GM18498 (cell line): ENCODE data around the gene PDZK1IP1.
"Not testable (repeated sequence)": the region's sequence is repeated elsewhere in the genome, so short reads cannot be mapped to it uniquely, and the experiment has no call there.

Source experiments
- ATAC-seq: cut with Tn5 transposase; IDR thresholded peaks from one replicate; pipeline ENCODE4 v1.9.1; 2021; ENCODE audit warnings: mild to moderate bottlenecking, moderate library complexity; ENCODE audit not compliant: unreplicated experiment

PDZK1IP1 gene

GRCh38 chr1:47181955-47182675, 7.7 kb downstream of the PDZK1IP1 start:
- ATAC-seq = no peak

- ATAC-seq = no peak
Observed at GRCh38 chr1:47181095-47181954, 8.5 kb downstream of the PDZK1IP1 start.

GRCh38 chr1:47180603-47181094, 9.2 kb downstream of the PDZK1IP1 start:
- ATAC-seq = no peak

DNA sequence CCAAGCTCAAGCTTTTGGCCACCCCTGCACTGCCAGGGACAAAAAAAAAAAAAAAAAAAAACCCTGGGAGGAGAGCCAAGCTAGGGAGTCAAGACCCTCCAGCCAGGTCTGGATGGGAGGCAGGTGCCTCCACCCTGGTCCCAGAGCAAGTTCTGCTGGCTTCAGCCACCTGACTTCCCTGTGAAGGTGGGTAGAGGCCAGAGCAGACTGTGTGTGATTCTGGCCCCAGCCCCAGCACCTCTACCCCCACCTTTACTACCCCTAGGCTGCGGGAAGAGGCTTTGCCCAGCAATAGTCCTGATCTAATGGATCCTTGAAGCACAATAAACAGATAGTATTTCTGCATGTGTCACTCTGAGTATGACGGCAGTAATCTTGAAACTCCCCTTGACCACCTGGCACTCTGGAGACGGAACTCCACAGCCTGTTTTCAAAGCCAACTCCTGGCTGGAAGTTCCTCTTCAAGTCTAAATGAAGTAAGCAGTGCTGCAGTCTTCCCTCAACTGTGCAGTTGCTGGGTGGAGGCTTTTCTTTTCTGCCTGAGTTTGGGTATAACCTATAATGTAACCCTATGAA, 9.8 kb downstream of the PDZK1IP1 start:
- ATAC-seq = no peak

- ATAC-seq = peak; percentile 86
Observed at GRCh38 chr1:47179017-47179987, 10.5 kb downstream of the PDZK1IP1 start.

DNA sequence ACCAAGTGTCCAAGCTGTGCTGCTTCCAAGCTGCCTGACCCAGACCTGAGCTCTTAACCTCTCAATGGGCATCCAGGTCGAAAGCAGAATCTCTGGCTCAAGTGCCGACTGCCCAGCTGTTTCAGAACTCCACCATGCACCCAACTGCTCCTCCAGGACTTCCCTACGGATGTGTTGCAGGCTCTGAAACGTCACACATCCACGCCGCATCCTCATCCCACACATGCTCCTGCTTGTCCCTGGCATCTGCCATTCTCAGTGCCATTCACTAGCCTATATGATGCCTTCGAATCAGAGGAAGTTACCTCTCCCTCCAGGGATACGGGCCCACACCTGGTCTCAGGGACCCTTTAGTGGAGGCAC, 11.2 kb downstream of the PDZK1IP1 start:
- ATAC-seq = no peak

DNA sequence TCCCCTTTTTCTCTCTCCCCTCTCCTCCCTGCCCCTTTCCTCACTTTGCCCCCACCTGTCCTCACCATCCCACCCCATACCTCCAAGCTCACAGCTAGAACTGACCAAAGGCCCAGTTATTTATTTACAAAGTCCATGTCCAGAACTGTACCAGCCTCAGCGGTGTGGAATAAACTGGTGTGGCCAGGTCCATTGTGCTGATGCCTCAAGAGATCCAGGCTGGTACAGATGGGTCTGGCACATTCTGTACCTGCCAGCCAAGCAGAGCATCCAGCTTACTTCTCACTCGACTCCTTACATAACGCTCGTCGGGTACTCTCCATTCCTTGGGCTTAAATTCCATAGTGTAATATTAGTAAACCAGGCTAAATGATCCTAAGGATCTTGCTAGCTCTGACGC, 11.8 kb downstream of the PDZK1IP1 start:
- no peak for ATAC-seq

DNA sequence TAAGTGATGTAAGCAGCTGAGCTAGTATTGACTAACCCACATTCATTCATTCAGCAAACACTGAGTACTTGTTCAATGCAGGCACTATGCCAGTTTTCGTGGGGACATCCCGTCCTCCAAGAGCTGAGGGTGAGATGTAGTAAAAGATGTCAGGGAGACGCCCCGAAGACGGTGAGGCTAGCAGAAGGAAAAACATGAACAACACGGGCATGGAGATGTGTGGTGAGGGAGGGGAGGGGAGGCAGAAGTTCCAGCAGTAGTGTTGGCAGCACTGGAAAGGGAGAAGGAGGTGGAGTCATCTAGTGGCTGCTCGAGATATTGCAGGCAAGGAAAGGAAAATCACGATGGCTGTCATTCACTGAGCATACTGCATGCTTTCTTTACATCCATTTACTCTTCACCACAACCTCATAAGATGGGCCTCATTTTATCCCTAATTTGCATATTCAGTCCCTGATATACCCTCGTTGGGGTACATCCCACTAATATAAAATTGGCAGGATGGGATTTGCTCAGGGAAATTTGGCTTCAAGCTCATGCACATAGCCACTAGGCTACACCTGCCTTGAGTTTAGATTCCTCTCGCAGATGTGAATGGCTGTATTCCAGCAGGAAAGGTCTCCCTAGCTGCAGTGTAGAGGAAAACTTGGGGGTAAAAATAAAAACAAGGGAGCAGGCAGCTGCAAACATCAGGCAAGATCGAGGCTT, 14.5 kb downstream of the PDZK1IP1 start:
- peak; percentile 47 for ATAC-seq

DNA sequence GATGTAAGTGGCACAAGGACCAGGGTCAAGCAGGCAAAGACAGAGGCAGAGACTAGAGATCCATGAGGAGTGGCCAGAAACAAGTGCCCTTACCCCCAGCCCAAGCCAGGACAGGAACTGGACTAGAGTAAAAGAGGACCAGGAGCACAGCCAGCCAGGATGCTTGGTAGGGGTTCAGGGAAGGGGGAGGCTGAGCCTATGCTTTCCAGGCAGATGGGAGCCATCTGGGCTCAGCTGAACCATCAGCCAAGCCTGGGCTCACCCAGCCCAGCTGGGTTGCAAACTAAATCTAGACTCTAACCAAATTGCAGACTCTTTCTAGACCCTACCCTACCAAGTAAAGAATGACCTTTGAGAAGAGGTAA, 15.2 kb downstream of the PDZK1IP1 start:
- ATAC-seq = no peak

DNA sequence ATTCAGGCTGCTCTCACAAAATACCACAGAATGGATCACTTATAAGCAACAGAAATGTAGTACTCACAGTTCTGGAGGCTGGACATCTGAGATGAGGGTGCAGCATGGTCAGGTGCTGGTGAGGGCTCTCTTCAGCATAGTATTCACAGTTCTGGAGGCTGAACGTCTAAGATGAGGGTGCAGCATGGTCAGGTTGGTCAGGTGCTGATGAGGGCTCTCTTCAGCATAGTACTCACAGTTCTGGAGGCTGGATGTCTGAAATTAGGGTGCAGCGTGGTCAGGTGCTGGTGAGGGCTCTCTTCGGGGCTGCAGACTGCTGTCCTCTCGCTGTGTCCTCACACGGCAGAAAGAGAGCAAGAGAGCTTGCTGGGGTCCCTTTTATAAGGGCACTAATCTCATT, 17.1 kb downstream of the PDZK1IP1 start:
- ATAC-seq = no peak

GRCh38 chr1:47164552-47164951, 25.3 kb downstream of the PDZK1IP1 start:
- no peak for ATAC-seq

DNA sequence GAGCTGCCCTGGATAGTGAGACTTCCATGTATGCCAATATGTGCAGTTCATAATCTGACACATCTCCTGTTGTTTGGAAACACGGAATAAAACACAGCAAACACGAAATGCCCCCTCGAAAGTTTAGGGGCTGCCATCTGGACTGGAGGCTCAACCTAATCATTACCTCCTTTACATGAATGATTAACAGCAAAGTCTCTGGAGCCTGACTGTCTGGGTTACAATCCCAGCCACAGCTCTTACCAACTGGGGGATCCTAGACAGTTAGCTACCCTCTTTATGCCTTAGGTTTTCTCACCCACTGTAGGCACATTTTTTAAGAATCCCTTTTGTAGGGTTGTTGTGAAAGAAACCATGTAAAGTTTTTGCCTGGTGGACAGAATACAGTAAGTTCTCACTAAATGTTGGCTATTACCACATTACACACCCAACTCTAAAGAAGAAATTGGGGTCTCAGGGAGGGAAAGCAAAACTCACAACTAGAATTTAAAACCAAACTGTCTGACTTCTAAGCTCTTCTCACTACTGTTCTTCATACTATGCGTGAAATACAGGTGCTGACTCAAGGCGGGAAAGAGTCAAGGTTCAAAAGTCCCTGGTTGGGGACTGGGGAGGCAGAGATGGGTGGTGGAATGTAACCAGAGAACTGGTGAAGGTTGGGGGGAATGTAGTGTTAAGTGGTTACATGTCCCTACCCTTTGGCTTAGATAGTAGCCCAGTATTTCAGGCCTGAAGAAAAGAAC, 28.4 kb downstream of the PDZK1IP1 start:
- no peak for ATAC-seq

GRCh38 chr1:47160716-47161115, 29.1 kb downstream of the PDZK1IP1 start:
- no peak for ATAC-seq

- not testable (repeated sequence) for ATAC-seq
Observed at GRCh38 chr1:47157957-47158356, 31.9 kb downstream of the PDZK1IP1 start.

DNA sequence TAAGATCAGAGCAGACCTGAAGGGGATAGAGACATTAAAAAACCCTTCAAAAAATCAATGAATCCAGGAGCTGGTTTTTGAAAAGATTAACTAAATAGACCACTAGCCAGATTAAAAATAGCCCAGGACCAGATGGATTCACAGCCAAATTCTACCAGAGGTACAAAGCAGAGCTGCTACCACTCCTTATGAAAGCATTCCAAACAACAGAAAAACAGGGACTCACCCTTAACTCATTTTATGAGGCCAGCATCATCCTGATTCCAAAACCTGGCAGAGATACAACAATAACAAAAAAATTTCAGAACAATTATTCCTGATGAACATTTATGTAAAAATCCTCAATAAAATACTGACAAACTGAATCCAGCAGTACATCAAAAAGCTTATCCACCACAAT, 33.4 kb downstream of the PDZK1IP1 start:
- not testable (repeated sequence) for ATAC-seq

- ATAC-seq = not testable (repeated sequence)
Observed at GRCh38 chr1:47149162-47149561, 40.7 kb downstream of the PDZK1IP1 start.

GRCh38 chr1:47147047-47147785, 42.6 kb downstream of the PDZK1IP1 start:
- no peak for ATAC-seq

DNA sequence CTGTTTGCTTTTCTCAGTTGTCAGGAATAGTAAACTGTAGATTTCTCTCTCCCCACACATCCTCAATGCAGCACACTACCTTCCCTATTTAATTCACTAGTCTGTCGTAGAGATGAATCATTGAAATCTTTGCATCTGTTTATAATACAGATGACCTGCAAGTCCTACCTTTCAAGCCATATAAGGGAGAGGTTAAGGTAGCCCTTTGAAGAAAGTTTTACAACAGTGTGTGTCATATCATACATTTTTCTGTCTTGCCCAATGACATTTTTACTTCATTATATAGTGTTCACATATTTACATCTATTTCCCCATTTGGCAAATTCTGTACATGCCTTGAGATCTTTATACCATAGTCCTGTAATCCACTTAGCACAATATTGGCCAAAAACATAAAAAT, 43.3 kb downstream of the PDZK1IP1 start:
- not testable (repeated sequence) for ATAC-seq

DNA sequence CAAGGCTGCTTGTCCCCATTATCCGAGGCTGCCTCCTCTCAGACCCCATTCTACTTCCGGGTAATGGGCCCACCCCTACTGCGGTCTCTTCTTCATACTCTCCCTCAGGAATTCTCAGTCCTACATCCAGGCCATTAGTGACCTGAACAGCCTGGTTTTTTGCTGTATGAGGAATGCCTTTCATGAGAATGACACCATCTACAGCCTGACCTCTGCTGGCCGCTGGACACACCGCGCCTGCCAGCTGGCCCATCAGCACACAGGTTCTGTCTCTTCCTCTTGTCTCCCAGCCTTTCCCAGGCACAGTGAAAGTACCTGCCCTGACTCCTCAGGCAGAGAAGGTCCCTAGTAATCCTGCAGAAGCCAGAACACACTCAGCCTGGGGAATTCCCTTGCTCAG, 46.2 kb downstream of the PDZK1IP1 start:
- not testable (repeated sequence) for ATAC-seq
